Activated naive CD4-positive, alpha-beta T cell treated with Interleukin-2 at 50 U/mL for 16 hours (primary cell): ENCODE data around the gene CCDC126.
"Not testable (repeated sequence)": the region's sequence is repeated elsewhere in the genome, so short reads cannot be mapped to it uniquely, and the experiment has no call there.

Source experiments
- DNase-seq: peaks from one replicate; pipeline ENCODE4 v3.0.0-alpha.2; 2020

The CCDC126 gene

DNA sequence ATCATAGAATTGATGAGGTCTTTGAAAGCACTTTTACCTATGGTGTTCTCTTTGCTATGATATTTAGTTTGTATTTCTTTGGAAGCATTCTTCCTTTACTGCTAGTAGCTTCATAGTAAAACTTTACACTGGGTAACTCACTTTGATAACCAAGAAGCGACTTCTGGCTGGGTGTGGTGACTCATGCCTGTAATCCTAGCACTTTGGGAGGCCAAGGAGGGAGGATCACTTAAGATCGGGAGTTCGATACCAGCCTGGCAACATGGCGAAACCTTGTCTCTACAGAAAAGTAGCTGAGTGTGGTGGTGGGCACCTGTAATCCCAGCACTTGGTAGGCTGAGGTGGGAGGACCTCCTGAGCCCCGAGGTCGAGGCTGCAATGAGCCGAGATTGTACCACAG lies 36.2 kb downstream of the CCDC126 start:
- DNase-seq = no peak

DNA sequence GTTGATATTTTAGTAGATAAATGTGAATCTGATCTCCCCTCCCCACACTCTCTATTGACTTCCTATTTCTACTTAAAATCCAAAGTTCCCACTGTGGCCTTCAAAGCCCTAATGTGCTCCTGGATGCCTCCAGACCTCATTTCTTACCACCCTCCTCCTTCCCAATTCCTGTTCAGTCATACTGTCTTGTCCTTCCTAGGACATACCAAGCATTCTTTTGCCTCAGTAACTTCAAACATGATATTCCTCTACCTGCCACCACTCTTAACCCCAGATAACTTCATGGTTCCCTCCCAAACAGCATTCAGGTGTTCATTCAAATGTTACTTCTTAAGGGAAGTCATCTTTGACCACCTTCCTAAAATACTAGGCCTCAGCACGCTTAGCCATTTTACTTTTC lies 48.6 kb downstream of the CCDC126 start:
- DNase-seq = no peak

DNA sequence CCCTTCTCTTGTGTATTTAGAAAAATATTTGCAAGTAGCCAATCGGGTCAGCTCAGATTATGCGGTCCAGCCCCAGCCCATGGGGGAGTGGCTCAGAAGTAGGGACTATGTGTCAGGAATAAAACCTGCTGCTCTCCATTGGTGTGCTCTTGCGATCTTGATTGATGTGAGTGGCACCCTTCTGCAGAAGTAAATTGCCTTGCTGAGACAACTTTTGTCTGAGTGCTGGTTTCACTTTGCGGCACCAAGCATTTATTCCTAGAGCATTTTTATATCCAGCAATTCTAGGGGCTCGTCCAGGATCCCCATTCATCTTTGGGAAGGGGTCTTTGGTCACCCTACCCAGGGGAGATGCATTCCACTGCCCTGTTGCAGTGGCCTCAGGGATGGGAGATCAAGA lies 56.8 kb downstream of the CCDC126 start:
- no peak for DNase-seq

DNA sequence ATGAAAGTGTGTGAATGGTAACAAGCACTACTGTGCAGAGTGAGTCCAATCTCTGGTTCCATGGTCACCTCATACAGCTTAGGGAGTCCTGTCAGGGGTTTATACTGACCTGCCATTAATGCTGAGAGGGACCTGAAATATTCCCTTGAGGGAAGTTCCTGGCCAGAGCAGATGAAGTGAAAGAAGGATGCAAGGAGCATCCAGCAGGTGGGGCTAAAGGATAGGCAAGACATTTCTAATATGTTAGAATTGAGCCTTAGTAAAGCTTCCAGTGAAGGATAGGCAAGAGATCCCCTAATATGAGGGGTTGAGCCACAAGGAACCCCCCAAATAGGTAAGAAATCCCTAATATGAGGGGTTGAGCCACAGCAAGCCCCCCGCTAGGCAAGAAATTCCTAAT lies 57.3 kb downstream of the CCDC126 start:
- DNase-seq = no peak

DNA sequence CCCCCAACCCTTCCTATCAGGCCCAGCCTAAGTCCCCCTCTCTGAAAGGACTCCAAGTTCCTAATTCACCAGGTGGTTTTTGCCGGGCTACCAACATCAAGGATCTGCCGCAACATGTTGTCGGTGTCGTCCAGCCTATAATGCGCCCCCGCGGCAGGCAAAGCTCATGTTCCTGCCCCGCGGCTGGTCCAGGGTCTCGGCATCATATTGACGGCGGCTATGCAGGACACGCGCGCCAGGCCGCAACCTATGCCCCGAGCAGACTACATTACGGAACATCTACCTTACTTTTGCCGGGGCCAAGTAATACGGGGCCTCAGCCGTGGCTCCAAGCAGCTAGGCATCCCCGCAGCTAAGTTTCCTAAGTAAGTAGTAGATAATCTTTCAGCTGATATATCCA lies 58.3 kb downstream of the CCDC126 start:
- DNase-seq = no peak

DNA sequence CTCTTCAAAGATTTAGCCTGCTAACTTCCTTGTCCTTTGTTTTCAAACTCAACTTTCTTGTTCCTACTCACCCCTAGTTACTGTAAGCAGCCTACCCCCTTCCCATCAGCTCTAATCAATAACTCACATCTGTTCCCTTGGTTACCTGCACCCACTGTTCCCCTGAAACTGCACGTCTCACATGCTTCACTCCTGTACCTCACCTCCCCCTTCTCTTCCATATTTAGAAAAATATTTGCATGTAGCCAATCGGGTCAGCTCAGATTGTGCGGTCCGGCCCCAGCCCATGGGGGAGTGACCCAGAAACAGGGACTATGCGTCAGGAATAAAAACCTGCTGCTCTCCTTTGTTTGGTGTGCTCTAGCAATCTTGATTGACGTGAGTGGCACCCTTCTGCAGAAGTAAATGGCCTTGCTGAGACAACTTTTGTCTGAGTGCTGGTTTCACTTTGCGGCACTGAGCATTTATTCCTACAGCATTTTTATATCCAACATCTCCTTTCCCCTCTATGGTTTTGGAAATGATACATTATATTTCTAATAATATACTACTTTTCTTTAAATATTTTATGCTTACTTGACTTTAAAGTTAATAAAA lies 61.7 kb downstream of the CCDC126 start:
- no peak for DNase-seq

DNA sequence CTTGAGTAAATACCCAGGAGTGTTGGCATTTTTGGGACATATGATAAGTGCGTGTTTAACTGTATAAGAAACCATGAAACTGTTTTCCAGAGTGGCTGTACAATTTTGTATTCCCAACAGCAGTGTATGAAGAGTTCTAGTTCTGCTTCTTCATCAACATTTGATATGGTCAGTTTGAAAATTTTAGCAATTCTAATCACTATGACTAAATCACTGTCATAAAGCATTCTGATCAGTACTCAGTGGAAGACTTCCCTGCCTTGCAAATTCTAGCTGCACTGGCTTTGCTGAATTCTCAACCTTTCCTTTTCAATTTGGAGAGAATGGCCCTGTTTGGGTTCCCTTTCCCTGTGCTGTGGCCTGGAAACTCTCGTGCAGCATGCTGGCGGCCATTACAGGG lies 64.2 kb downstream of the CCDC126 start:
- DNase-seq = no peak

DNA sequence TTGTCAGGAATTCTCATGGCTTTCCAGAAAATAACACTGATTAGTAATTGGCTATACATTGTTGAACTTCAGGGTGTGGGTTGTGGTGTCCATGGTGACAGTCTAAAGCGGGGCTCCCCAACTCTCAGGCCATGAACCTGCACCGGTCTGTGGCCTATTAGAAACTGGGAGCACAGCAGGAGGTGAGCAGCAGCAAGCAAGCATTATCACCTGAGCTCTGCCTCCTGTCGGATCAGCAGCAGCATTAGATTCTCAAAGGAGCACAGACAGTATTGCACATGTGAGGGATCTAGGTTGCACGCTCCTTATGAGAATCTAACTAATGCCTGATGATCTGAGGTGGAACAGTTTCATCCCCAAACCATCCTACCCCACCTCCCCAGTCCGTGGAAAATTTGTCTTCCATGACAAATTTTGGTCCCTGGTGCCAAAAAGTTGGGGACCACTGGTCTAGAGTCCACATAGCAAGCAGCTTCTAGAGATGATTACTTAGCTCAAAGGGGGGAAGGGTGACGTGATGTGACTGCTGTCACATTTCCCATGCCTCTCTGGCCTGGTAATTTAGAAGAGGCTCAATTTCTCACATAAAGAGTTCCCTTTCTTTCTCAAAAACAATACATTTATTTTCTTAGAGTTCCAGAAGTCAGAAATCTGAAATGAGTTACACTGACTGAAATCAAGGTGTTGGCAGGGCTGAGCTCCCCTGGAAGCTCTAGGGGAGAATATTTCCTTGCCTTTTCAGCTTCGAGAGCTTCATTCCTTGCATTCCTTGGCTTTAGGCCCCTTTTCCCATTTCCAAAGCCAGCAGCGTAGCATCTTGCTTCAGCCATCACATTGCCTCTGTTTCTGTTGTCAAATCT lies 65.2 kb downstream of the CCDC126 start:
- DNase-seq = no peak

DNA sequence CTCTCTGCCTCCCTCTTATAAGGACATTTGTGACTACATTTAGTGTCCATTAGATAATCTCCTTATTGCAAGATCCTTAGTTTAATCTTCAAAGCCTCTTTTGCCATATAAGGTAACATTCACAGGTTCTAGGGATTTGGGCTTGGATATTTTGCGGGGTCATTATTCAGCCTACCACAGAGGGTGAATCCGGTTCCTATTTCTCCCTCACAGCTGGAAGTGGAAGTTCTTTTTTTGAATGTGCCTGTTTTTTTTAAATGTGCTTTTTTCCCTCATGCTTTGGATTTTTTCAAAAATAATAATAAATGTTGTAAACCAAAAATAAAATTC lies 65.8 kb downstream of the CCDC126 start:
- DNase-seq = no peak

DNA sequence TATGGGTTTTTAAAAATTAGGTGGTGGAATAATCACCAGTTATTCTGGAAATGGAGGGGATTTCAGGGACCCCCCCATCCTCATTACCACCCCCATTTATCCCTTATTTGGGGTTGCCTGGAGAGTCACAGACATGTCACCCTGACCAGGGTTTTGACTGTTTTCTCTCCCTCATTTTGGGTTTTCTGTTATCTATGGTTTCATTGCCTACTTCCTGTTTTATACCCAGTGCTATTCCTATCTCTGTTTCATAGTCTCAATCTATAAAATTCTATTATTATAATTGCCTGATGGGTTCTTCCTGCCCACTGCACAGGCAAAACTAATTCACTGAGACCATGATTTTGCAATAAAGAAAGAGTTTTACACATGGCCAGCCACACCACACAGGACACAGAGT lies 66.9 kb downstream of the CCDC126 start:
- DNase-seq = no peak

DNA sequence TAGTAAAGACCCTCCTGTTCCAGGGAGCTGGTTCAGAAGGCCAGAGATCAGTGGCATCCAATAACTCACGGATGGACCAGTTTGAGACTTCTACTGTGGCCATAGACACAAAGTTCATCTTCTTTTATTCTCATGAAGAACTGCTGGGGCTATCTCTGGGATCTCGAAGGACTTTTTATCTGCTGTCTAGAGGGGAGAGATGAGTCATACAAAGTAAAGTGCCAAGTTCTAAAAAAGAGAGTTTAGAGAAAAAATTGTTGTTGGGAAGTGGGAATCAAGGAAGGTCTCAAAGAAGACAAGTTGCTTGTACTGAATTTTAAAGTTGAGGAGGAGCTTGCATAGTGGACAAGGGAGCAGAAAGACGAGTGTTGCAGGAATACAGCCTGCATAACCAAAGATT lies 74.9 kb downstream of the CCDC126 start:
- DNase-seq = no peak

DNA sequence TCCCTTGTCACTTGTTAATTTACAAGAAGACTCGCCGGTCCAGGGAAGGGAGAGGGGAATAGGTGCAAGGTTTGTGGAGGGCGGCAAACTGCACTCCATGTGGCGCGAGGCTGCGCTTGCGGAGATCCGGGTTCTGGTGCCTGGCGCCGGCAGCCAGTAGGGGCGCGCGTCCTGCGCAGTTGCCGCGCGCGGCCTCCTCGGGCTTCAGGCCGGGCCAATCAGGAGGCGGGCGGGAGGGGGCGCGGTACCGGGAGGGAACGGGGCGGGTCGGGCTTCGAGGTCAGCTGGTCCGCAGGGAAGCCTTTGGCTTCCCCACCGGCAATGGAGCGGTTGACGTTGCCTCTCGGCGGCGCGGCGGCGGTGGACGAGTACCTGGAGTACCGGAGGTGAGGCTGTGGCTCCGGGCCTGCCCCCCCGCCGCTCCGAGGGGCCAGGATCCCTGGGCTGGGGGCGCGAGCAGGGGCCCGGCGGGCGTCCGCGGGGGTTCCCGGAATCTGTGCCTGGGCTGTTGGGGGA lies 82.8 kb downstream of the CCDC126 start, which contains the start of gene FAM221A:
TSS of gene FAM221A (plus strand) at position 302 of the 516 bp plus-strand sequence. CDS start at position 322, 20 bp downstream.
- peak; percentile 84 for DNase-seq

DNA sequence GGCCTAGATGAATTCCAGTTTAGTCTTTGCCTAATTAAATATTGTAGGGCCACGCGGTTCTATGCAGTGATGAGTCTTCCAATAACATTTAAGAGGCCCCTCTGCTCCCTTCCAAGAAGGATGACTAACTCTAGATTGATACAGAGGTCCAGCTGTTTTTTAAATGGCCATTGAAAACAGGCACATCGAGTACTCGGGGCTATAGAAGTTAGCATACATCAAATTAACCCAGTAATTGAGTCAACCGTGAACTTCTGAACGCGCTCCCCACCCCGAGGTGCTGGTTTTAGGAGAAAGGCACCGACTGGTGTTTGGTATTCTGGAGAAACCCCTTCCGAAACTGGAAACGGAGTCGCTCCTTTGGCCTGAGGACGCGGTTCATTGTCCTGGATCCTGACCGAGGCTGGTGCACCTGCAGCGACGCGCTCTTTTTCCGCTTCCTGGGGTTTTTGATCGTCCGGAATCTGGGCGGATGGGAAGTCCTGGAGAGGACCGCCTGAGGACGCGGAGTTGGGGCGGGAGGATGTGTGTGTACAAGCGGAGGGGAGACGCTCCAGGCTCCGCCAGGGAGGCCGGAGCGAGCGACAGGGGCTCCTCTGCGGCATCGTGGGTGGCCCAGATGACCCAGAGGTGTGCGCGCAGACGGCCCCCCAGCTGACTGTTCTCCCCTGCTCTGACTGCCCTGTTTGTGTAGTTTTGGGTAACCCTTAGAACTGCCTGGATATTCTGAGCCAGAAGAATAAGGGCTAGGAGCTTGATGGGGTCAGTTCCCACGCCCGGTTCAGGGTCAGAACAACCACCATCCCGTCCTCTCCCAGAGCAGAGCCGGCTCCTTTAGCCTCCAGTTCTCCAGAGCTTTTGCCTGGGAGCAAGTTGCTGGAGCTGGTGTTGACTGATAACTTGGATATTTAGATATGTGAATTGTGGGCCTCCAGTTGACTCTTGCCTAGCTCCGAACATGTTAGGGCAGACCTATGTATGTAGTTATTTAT lies 83.5 kb downstream of the CCDC126 start:
- DNase-seq = peak; percentile 51

DNA sequence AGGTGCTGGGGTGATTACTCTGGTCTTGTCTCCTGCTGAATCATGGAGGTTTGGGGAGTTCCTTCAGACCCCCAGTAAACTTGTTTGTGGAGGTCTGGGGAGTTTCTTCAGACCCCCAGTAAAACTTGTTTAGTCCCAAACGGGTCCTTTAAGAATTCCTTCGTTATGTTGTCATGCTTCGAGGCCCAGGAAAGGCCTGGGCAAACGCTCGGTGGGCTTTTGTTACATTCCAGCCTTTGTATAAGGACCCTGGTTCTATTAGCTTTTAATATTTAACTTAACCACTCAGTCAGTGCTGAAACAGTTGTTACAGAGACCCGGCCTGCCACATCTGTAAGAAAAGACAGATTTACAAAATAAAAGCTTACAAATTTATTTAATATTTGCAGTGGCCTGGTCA lies 86.9 kb downstream of the CCDC126 start:
- not testable (repeated sequence) for DNase-seq

DNA sequence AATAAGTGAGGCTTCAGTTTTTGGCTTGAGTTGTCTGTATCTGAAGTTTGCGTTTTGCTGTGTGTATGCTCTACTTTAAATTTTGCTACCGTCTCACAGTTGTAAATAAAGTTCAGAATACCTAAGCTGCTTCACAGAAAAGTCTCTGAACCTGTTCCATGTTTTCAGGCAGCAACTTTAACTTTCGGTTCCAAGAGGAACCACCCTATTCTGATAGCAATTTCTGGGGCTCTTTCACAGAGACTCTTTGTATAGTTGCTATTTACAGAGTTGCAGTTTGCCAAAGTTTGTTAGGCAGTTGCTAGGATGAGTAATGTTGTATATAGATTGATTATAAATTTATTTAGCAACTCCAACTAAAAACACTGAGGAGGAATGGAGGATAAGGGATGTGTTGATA lies 88.5 kb downstream of the CCDC126 start:
- DNase-seq = no peak

DNA sequence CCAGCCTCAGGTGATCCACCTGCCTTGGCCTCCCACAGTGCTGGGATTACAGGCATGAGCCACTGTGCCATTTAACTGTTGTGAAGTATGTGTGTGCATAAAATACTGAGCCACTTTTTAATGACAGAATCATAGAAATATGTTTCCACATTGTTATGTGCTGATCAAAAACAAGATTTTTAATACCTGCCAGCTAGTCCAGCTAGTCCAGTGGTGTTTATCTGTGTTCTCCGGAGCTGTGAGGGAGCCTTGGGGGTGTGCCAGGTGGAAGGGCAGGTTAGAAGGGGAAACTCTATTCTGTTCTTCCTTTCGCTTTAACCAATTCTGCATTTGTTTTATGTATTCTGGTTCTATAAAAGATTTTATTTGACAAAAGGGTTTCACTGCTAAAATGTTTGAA lies 89.8 kb downstream of the CCDC126 start:
- no peak for DNase-seq

DNA sequence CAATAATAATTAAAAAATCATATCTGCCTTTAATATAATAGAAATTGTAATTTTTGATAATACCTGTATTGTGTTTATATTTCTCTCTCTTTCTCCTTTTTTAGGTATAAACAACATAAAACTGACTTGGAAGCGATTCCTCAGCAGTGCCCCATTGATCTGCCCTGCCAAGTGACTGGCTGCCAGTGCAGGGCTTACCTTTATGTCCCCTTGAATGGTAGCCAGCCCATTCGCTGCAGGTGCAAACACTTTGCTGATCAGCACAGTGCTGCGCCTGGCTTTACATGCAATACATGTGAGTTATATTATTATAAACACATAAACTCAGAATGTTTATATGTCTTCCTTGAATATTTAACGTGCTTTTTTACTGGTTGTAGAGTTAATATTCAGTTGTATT lies 92.0 kb downstream of the CCDC126 start:
- DNase-seq = no peak

DNA sequence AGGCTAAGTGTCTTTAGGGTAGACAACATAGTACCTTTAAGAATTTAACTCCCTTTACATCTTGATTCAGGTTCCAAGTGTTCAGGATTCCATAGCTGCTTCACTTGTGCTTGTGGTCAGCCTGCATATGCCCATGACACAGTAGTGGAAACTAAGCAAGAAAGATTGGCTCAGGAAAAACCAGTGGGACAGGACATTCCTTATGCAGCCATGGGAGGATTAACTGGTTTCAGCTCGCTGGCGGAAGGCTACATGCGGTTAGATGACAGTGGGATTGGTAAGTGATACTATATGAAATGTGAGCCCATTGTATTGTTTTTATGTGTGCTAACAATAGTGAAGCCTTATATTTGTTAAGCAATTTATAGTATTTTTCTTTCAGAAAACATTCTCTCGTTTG lies 94.1 kb downstream of the CCDC126 start:
- no peak for DNase-seq

DNA sequence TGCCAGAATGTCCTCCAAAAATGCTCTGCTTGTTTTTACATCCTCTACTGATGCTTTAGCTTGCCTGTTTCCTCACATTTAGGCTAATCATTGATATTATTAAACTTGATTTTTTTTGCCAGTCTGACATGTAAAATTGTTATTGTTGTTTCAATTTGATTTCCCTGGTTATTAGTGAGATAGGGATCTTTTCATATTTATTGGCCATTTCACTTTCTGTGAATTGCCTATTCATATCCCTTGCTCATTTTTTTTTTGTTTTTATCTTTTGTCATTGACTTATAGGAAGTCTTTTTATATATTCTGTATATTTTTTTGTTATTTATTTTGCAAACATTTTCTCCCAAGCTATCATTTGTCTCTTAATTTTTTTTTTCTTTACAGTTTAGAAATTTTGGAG lies 96.0 kb downstream of the CCDC126 start:
- DNase-seq = no peak
